SU-DHL-6 (cell line): Measurements from ENCODE around the gene MIEN1.

Experiments used
- H2AFZ ChIP-seq: fragments of 200-600 bp; sonication (generic); 2 replicates; pipeline ENCODE4 v1.6.1; 2014; ENCODE audit warnings: low read depth, mild to moderate bottlenecking, moderate library complexity, mixed read lengths, antibody characterized with exemption, low read length; ENCODE audit not compliant: severe bottlenecking
- H3F3A ChIP-seq: fragments of 200-600 bp; shearing (Covaris generic); 2 replicates; pipeline ENCODE4 v1.6.0; 2016; ENCODE audit warnings: antibody characterized with exemption, mild to moderate bottlenecking; ENCODE audit not compliant: insufficient read depth
- H3K27ac ChIP-seq: fragments of 200-600 bp; sonication (generic); 2 replicates; pipeline ENCODE4 v1.5.1; 2016; ENCODE audit warnings: low read depth, mild to moderate bottlenecking, low read length, moderate library complexity, mixed read lengths
- H3K27me3 ChIP-seq: fragments of 200-600 bp; sonication (generic), shearing (Covaris generic); 2 replicates; pipeline ENCODE4 v1.6.0; 2014; ENCODE audit warnings: mild to moderate bottlenecking, low read length
- H3K36me3 ChIP-seq: fragments of 200-600 bp; sonication (generic); 2 replicates; pipeline ENCODE4 v1.6.1; 2014; ENCODE audit warnings: mild to moderate bottlenecking, low read length, mixed read lengths
- H3K4me2 ChIP-seq: fragments of 300-600, 200-600 bp; shearing (Covaris generic), sonication (generic); 2 replicates; pipeline ENCODE4 v1.6.0; 2014; ENCODE audit warnings: low read length, low read depth, mild to moderate bottlenecking; ENCODE audit not compliant: poor library complexity, severe bottlenecking
- H3K4me3 ChIP-seq: fragments of 200-600 bp; sonication (generic); 2 replicates; pipeline ENCODE4 v1.5.1; 2014; ENCODE audit warnings: antibody characterized with exemption, low read length, mild to moderate bottlenecking, mixed read lengths; ENCODE audit not compliant: insufficient read depth, poor library complexity, severe bottlenecking
- H3K79me2 ChIP-seq: fragments of 200-600 bp; sonication (generic); 2 replicates; pipeline ENCODE4 v1.6.1; 2014; ENCODE audit warnings: mild to moderate bottlenecking, low read length, moderate library complexity; ENCODE audit not compliant: insufficient read depth
- H3K9ac ChIP-seq: fragments of 200-600 bp; sonication (generic); 2 replicates; pipeline ENCODE4 v1.7.0; 2014; ENCODE audit warnings: mild to moderate bottlenecking, low read length
- H3K9me2 ChIP-seq: fragments of 200-600 bp; sonication (generic); replicated peaks from 2 replicates; pipeline ENCODE4 v1.6.1; 2014; ENCODE audit warnings: low read length; ENCODE audit not compliant: insufficient read depth
- H3K9me3 ChIP-seq: fragments of 200-600 bp; sonication (generic); 2 replicates; pipeline ENCODE4 v1.6.1; 2014; ENCODE audit warnings: low read length, mixed read lengths; ENCODE audit not compliant: insufficient read depth
- H4K20me1 ChIP-seq: fragments of 200-600 bp; sonication (generic); 2 replicates; pipeline ENCODE4 v1.6.1; 2014; ENCODE audit warnings: low read depth, mild to moderate bottlenecking, antibody characterized with exemption, low read length, moderate library complexity, mixed read lengths
- EZH2phosphoT487 ChIP-seq: fragments of 200-600 bp; sonication (generic), shearing (Covaris generic); conservative IDR thresholded peaks from 2 replicates; pipeline ENCODE4 v1.6.1; 2018; ENCODE audit warnings: mild to moderate bottlenecking, antibody characterized with exemption, low read length, moderate library complexity, mixed read lengths
- TF ChIP-seq, protein P1 (sequence below): fragments of 200-600 bp; sonication (generic); IDR thresholded peaks from one replicate; pipeline ENCODE4 v1.5.1; 2017; ENCODE audit warnings: antibody characterized with exemption, mild to moderate bottlenecking, low read length, moderate library complexity; ENCODE audit not compliant: insufficient read depth, poor library complexity, severe bottlenecking

The MIEN1 gene

GRCh38 chr17:39754958-39755553 lies 24.7 kb upstream of the MIEN1 start:
- H3K9me3 ChIP-seq: no peaks in the 10 kb centered on the region
- no peaks in the 10 kb centered on the region; the same call in none of the 2 replicates for H3K79me2 ChIP-seq
- no peaks in the 10 kb centered on the region for H4K20me1 ChIP-seq
- peak overlapping the region; percentile 100 for H3K27ac ChIP-seq
- no peak for TF ChIP-seq EZH2phosphoT487
- TF ChIP-seq, protein P1, sequence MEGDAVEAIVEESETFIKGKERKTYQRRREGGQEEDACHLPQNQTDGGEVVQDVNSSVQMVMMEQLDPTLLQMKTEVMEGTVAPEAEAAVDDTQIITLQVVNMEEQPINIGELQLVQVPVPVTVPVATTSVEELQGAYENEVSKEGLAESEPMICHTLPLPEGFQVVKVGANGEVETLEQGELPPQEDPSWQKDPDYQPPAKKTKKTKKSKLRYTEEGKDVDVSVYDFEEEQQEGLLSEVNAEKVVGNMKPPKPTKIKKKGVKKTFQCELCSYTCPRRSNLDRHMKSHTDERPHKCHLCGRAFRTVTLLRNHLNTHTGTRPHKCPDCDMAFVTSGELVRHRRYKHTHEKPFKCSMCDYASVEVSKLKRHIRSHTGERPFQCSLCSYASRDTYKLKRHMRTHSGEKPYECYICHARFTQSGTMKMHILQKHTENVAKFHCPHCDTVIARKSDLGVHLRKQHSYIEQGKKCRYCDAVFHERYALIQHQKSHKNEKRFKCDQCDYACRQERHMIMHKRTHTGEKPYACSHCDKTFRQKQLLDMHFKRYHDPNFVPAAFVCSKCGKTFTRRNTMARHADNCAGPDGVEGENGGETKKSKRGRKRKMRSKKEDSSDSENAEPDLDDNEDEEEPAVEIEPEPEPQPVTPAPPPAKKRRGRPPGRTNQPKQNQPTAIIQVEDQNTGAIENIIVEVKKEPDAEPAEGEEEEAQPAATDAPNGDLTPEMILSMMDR: no peak
- H3K4me3 ChIP-seq: peak overlapping the region; percentile 48
- H3F3A ChIP-seq: peaks cover 54% of the 10 kb centered on the region
- no peaks in the 10 kb centered on the region for H3K9me2 ChIP-seq
- H3K9ac ChIP-seq: peak overlapping the region; percentile 92
- no peaks in the 10 kb centered on the region for H3K27me3 ChIP-seq
- no peaks in the 10 kb centered on the region for H3K36me3 ChIP-seq
- H2AFZ ChIP-seq: no peak overlapping the region
- peak overlapping the region; percentile 96 for H3K4me2 ChIP-seq

DNA sequence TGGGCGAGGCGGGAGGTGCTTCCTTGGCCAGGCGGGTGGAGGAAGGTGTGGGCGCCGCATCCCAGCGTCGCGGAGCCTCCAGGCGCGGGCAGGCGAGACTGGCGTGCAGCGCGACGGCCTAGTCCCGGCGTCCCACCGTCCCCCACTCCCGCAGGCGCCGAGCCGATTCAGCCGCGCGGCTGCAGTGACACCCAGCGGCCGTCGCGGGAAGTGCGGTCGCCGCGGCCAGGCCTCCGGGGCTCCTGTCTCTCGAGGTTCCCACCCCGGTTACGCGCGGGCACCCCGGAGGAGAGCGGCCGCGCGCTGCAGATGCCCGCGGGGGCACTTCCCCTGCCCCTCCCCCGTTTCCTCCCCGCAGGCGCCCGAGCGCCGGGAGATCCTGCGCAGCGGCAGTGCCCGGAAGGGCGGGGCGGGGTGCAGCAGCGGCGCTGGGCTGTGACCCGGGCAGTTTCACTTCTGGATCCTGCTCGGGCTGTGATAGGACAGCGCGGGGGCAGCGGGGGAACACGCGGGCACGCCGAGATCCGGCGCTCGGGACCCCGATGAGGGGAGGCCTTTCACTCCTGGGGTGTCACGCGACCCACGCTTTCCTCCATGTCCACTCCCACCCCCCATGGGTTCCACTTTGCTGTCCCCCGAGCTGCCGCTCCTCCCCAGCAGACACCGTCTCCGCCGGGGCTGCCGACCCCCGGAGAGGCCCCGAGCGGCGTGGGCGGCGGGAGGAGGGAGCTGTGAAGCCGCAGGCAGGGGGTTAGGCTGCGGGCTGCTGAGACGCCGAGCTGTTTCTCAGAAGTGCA lies 24.0 kb upstream of the MIEN1 start:
- no peaks in the 10 kb centered on the region for H3K9me2 ChIP-seq
- H3K4me3 ChIP-seq: peak overlapping the region; percentile 48
- peak overlapping the region; percentile 100 for H3K27ac ChIP-seq
- no peaks in the 10 kb centered on the region for H3K9me3 ChIP-seq
- peak overlapping the region; percentile 96 for H3K4me2 ChIP-seq
- peaks cover 48% of the 10 kb centered on the region for H3F3A ChIP-seq
- H3K79me2 ChIP-seq: no peaks in the 10 kb centered on the region; the same call in 1 of the 2 replicates
- no peaks in the 10 kb centered on the region for H3K36me3 ChIP-seq
- no peaks in the 10 kb centered on the region for H3K27me3 ChIP-seq
- no peaks in the 10 kb centered on the region for H4K20me1 ChIP-seq
- peak overlapping the region; percentile 92 for H3K9ac ChIP-seq
- peak overlapping the region; percentile 91 for H2AFZ ChIP-seq
- no peak for TF ChIP-seq EZH2phosphoT487
- TF ChIP-seq, protein P1: peak; percentile 41

- Histone ChIP-seq H3K9ac (peak overlapping the region; percentile 75), H4K20me1 (no peaks in the 10 kb centered on the region), H3K4me3 (peak overlapping the region; percentile 47), H3K36me3 (no peaks in the 10 kb centered on the region), H3F3A (peaks cover 41% of the 10 kb centered on the region), H3K27me3 (no peaks in the 10 kb centered on the region), H3K9me3 (no peaks in the 10 kb centered on the region), H2AFZ (peak overlapping the region; percentile 91), H3K79me2 (no peaks in the 10 kb centered on the region), H3K9me2 (no peaks in the 10 kb centered on the region), H3K27ac (peak overlapping the region; percentile 88), H3K4me2 (peak overlapping the region; percentile 66)
- no peak for TF ChIP-seq EZH2phosphoT487
- TF ChIP-seq, protein P1: no peak
Measured at GRCh38 chr17:39753514-39754160, 23.3 kb upstream of the MIEN1 start.
